NOMO-1 (cell line): ENCODE results near the gene TRIM25.

Experiments
- DNase-seq, 2 experiments: peaks; one replicate each; lab custom pipeline; 2025; ENCODE audit not compliant: unreplicated experiment in 2 of 2; lab: John Stamatoyannopoulos, UW

Gene TRIM25

DNA sequence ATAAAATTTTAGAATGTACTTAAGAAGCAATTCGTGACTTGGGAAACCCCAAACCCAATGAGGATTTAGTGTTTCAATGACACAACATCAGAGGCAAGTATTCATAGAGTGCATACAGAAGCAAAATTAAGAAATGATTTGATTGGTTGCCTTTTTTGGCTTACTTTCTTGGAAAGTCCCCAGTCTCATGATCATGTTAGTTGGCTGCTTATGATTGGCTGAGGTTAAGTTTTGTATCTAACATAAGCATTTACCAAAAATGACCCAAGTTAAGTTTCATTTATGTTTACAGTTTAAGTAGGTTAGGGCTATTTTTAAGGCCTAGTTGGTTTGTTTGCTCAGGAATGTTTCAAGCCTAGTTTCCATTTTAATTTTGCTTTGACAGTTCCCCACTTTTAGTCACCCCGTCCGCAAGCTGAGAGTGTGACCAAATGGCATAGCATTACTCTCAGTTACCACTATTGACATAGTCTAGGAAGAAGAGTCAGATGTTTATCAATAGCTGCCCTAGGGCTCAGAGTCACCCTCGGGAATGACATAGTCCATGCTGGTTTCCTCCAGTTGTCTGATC, 43.7 kb downstream of the TRIM25 start:
- no peak for DNase-seq

DNA sequence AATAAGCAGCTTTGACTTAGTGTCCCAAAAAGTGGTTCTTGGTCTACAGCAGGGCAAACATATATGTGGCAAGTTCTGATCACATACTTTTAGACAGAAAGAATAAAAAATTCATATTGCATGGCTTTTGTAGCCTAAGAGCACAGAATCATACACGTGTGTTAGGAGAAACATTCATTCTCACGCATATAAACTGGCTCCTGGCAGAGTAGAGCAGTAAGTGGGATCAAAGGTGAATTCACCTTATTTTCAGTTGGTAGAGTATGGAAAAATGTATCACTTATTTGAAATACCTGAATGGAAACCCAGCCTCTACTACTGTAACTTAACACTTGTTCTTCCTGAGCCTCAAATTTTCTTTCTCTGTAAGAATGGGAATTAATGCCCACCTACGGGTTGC, 45.1 kb downstream of the TRIM25 start:
- DNase-seq, result no peak

DNA sequence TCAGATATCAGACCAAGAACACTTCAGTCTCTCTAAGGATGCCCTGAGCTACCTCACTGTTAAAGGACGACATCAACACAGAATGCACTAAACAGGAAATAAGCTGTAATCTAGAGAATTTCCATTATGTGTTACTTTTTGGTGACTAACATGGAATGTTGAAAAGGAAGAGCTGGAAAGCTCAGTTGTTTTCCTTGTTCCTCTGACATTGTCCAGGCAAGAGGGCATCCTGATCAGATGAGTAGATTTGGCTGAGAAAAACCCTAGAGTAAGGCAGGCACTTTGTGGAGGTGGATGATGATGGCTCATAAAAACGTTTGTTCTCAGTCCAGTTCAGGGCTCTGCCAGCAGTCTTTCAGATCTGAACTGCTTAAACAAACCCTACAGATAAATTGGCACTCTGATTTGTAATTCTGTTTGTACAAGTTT, 45.9 kb downstream of the TRIM25 start:
- no peak for DNase-seq

DNA sequence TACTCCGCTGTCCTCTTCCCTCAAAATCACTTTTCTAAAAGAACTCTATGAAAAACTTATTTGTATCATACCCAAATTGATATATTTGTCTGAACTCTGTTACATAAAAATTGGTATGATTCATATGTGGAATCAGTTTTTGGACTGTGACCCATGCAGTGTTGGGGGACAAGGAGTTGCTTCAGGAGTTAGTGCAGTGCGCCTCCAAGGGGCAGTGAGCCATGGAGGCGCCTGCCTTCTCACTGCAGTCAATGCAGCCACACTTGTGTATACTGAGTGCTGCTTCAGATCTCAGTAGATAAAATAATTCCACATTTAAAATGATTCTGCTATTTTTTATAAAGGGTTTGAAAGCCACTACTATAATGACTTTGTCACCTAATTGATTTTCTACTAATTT, 47.4 kb downstream of the TRIM25 start:
- no peak for DNase-seq

DNA sequence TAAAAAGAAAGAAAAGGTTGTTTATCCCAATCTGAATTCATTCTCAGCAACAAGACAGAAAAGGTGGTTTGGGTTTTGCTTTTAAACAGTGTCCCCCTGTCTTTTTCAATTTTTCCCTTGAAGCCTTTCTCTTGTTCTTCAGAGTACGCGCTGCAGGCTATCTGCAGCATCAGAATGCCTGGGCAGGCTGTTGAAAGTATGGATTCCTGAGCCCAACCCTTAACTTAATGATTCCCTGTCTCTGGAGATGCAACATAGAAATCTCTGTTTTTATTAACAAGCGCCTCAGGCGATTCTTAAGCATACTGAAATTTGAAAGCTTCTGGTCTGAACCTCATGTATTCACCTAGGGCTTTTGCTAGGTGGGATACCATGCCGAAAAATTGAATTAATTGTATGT, 47.8 kb downstream of the TRIM25 start:
- no peak for DNase-seq

DNA sequence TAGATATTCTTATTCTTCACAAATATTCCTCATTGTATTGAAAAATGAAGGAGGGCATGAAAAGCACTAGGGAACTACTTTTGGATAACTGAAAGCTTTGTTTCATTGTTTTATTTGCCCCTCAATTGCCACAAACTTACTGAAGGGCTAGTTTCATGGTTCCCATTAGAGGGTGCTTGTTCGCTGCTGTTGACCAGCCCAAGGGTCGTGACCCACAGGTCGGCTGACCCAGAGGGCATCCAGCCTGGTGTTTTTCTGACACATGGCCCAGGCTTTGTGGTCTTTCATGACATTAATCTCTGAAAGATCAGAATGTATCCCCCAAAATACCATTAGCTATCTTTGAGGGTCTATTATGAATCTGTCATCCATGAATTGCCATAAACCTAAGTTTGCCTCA, 49.9 kb downstream of the TRIM25 start:
- DNase-seq, result no peak

DNA sequence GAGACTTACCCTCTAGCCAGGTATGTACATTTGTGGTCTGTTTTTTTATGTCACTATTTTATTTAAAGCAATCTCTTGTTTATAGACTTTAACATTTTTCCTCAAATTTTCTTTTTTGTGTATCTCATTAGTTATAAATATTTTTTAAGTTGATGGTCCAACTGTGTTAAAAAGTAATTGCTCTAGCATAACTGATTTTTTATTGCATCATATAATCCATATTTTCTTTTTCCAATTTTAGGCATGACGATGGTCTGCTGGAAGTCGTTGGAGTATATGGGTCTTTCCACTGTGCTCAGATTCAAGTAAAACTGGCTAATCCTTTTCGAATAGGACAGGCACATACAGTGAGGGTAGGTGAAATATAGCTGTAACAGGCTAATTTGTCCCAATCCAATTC, 52.0 kb downstream of the TRIM25 start:
- DNase-seq, result no peak

DNA sequence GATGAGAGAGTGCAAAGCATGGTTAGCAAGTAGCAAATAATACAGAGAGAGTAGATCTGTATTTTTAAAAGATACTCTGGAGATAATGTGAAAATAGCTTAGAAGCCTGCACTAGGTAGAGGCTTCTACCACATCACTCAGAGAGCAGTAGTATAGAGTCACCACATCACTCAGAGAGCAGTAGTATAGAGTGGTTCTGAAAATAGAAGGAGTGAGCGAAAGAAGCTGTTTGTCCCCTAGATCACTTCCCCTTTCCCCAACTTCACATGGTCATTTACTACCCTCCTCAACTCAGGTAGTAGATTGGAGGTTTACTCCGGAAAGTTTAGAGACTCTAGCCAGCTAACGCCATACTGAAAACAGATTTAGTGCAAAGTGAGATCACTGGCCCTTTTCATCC, 62.8 kb downstream of the TRIM25 start:
- DNase-seq, result no peak

DNA sequence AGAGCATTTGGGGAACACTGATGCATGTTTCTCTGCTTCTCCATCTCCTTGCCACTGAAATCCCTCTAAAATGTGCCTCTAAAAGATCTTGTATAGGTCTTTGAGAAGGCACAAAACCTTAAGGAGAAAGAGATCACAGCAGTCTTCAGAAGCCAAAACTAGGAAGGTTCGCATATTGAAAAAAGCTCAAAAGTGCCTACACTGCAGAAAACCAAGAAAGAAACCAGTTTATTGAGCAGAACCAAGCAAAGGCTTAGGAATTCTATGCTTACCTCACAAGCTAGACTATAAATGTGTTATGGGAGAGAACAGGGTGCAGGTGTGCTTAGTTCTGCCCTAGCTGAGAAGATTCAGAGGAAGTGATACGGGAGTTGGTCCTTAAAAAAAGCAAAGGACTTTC, 63.3 kb downstream of the TRIM25 start:
- DNase-seq, result no peak

DNA sequence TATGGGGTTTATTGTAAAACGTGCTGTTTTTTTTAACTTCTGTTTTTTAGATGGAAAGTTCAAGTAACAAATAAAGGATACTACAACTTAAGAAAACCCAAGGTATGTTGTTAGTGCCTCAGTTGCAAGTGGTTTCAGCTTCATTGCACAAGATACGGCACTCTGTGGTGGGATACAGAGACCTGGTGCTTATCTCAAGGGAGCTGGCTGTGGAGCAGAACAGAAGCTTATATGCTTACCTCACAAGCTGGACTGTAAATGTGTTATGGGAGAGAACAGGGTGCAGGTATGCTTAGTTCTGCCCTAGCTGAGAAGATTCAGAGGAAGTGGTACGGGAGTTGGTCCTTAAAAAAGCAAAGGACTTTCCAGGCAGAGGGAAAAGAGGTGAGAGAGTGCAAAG, 64.7 kb downstream of the TRIM25 start:
- DNase-seq, result no peak

DNA sequence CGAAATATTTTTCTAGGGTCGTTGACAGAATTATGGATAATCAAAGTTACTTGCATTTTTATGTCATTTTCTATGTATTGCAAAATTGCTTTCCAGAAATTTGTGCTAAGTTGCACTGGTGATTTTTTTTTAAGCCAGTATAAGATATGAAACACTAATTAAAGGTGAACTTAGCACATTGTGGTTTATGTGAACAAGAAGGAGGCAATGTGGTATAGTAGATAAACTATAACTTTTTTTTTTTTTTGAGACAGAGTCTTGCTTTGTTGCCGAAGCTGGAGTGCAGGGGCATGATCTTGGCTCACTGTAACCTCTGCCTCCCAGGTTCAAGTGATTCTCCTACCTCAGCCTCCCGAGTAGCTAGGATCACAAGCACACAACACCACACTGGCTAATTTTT, 66.7 kb downstream of the TRIM25 start:
- DNase-seq, result no peak

DNA sequence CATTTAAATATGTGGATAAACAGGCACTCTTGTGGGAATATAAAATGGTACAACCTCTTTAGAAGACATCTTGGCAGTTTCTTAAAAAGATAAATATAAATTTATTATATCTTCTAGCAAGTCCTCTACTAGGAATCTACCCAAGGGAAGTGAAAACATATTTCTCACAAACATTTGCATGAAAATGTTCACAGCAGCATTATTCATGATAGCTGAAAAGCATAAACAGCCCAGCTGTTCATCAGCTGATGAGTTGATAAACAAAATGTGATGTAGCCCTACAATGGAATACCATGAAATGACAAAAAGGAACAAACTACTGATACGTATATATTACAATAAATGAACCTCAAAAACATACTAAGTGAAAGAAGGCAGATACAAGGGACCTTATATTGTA, 67.9 kb downstream of the TRIM25 start:
- DNase-seq, result no peak

DNA sequence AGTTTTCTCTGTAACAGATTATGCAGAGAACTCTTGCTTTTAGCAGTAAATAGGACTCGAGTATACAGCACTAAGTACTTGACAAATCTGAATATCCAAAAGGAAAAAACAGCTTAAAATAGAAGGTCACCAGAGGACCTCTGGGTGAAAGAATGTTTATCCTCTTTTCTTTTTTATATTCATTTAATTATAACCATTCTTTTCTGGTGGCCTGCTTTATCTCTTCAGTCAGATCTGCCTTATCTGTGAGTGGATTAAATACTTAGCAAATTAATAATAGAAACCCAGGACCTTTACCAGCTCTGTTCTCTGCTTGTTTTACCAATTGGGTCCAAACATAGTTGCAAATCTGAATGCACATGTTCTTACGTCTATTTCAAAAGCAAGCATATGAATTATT, 71.3 kb downstream of the TRIM25 start:
- DNase-seq, result no peak

DNA sequence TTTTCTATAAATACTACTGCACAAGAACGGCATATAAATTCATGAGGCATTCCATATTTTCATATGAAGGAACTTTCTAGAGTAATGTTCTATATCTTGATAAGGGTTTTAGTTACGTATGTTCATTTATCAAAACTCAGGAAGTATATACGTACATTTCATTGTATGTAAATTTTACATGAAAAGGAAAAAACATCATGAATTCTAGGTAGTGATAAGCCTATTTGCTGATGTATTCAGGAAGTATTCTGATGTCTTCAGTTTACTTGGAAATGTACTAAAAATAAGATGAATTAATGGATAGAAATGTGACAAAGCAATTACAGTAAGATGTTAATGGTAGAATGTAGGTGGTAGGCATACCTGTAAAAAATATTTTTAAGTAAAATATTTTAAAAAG, 75.2 kb downstream of the TRIM25 start:
- no peak for DNase-seq
